ENCODE measurements around the gene AKNA.

- TF ChIP-seq CTCF (IDR thresholded peaks at IDR 0.05) = no peak
- no peak for TF ChIP-seq EP300 (IDR thresholded peaks at IDR 0.05)
Measured at GRCh38 chr9:114383521-114384231, 4.1 kb downstream of the AKNA start.
